PC-9 (cell line): ENCODE results near the gene CALD1. TPM values are rescaled to one million over a fixed set of nuclear protein-coding genes. Genes with fewer than 3 reads are reported as not detected.

Experiments used
- BruUV-seq: library from RNA; stranded (reverse); fragments of 400-500 nt; replicated peaks from 2 replicates; lab custom pipeline; 2021; lab: Mats Ljungman, UMichigan
- CTCF ChIA-PET: fragments of 300-600 bp; sonication (Branson Sonifier 250); formaldehyde crosslinking; loops from one replicate; lab custom pipeline; 2022; ENCODE audit warnings: antibody characterized with exemption; lab: Charles Lee
- POLR2A ChIA-PET: fragments of 300-600 bp; sonication (Branson Sonifier 250); formaldehyde crosslinking; loops from one replicate; lab custom pipeline; 2022; ENCODE audit warnings: antibody characterized with exemption; ENCODE audit not compliant: unreplicated experiment; lab: Charles Lee
- DNase-seq, 2 experiments: peaks; one replicate each; pipeline versions ENCODE4 v3.0.0 to v3.0.0-alpha.2; 2015 to 2022; ENCODE audit warnings: mixed read lengths in 1 of 2
- H2AFZ ChIP-seq: fragments of 200-600 bp; sonication (generic); 2 replicates; pipeline ENCODE4 v1.8.1; 2017; ENCODE audit warnings: antibody characterized with exemption
- H3F3A ChIP-seq: fragments of 200-600 bp; sonication (generic); 2 replicates; pipeline ENCODE4 v1.8.1; 2017; ENCODE audit warnings: antibody characterized with exemption, mild to moderate bottlenecking, low read depth; ENCODE audit not compliant: insufficient read depth
- H3K27ac ChIP-seq: fragments of 200-600 bp; sonication (generic); 2 replicates; pipeline ENCODE4 v1.6.1; 2016; ENCODE audit warnings: mixed run types
- H3K27me3 ChIP-seq: fragments of 200-600 bp; sonication (generic); 2 replicates; pipeline ENCODE4 v1.6.1; 2016; ENCODE audit warnings: low read depth, mixed run types; ENCODE audit not compliant: insufficient read depth
- H3K36me3 ChIP-seq: fragments of 200-600 bp; sonication (generic); 2 replicates; pipeline ENCODE4 v1.6.1; 2016; ENCODE audit warnings: low read depth, mixed run types
- H3K4me1 ChIP-seq: fragments of 200-600 bp; sonication (generic); replicated peaks from 2 replicates; pipeline ENCODE4 v1.6.1; 2016; ENCODE audit warnings: mixed run types; ENCODE audit not compliant: insufficient read depth
- H3K4me2 ChIP-seq: fragments of 200-600 bp; sonication (generic); 2 replicates; pipeline ENCODE4 v1.6.1; 2017; ENCODE audit warnings: mixed run types
- H3K4me3 ChIP-seq: fragments of 200-600 bp; sonication (generic); 2 replicates; pipeline ENCODE4 v1.6.1; 2016; ENCODE audit warnings: mixed run types
- H3K79me2 ChIP-seq: fragments of 200-600 bp; sonication (generic); 2 replicates; pipeline ENCODE4 v1.6.1; 2017; ENCODE audit warnings: low read depth, mixed run types
- H3K9me2 ChIP-seq: fragments of 200-600 bp; sonication (generic); 2 replicates; pipeline ENCODE4 v1.8.1; 2017; ENCODE audit warnings: mild to moderate bottlenecking; ENCODE audit not compliant: insufficient read depth
- H3K9me3 ChIP-seq: fragments of 200-600 bp; sonication (generic); 2 replicates; pipeline ENCODE4 v1.8.1; 2016; ENCODE audit warnings: low read depth; ENCODE audit not compliant: insufficient read depth
- H4K20me1 ChIP-seq: fragments of 200-600 bp; sonication (generic); 2 replicates; pipeline ENCODE4 v1.8.1; 2017; ENCODE audit not compliant: insufficient read depth
- EZH2 ChIP-seq: fragments of 200-600 bp; sonication (generic); IDR thresholded peaks from 2 replicates; pipeline ENCODE4 v1.8.0; 2017; ENCODE audit warnings: antibody characterized with exemption, low read depth
- intact Hi-C: fragments of 100-400 bp; cut with micrococcal nuclease; formaldehyde crosslinking; loops from one replicate; pipeline ENCODE4 v1.10.0; 2022; ENCODE audit not compliant: unreplicated experiment
- total RNA-seq: library from RNA; stranded (reverse); gene quantifications from 2 replicates; pipeline ENCODE4 v1.2.3, GENCODE V29; 2021
- TF ChIP-seq, protein P1 (sequence below): fragments of 200-600 bp; sonication (generic); conservative IDR thresholded peaks from 2 replicates; pipeline ENCODE4 v1.6.1; 2017; ENCODE audit warnings: mixed run types, antibody characterized with exemption, mild to moderate bottlenecking, moderate library complexity

Gene CALD1
- total RNA-seq, 1 experiment from 2014 or later: 84.4 TPM

DNA sequence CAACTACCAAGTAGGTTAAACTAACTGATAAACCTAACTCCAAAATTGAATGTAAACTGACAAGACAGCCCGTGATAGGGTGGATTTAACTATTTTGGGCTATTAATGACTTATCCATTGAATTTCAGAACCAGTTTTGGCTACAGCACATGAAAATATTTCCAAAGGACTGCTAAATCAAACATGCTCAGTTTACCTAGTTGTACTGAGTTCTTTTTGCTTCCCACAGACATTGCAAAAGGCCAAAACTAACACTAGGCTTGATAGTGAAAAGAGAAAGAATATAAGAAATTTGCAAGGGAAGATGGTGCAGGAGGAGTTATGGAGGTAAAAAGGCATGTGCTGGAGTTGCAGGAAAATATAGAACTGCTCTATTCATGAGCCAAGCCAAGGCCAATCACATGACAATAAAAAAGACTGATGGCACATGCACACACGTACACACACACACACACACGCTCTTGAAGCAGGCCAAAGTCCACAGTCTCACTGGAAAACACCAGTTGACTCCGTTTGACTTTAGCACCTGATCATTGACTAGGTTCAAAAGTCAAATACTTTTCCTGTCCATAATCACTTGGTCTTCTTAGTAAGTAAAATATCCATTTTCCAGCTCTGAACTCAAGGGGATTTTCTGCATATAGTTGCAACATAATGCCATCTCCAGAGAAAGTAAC lies 130.9 kb downstream of the CALD1 start:
- ChIA-PET POLR2A (no interaction called here), CTCF (no interaction called here)
- Histone ChIP-seq H3K27me3 (no peaks in the 10 kb centered on the region), H3K4me2 (no peak overlapping the region), H3K36me3 (no peaks in the 10 kb centered on the region), H3K4me1 (no peaks in the 10 kb centered on the region; the same call in 1 of the 2 replicates), H4K20me1 (no peaks in the 10 kb centered on the region), H3K79me2 (no peaks in the 10 kb centered on the region), H3K9me2 (no peaks in the 10 kb centered on the region), H3K27ac (no peak overlapping the region), H3K9me3 (no peaks in the 10 kb centered on the region), H3K4me3 (no peak overlapping the region), H3F3A (no peaks in the 10 kb centered on the region), H2AFZ (no peak overlapping the region)
- no TSS peak for BruUV-seq
- intact Hi-C loops: no loop called here
- TF ChIP-seq EZH2: no peak
- TF ChIP-seq, protein P1, sequence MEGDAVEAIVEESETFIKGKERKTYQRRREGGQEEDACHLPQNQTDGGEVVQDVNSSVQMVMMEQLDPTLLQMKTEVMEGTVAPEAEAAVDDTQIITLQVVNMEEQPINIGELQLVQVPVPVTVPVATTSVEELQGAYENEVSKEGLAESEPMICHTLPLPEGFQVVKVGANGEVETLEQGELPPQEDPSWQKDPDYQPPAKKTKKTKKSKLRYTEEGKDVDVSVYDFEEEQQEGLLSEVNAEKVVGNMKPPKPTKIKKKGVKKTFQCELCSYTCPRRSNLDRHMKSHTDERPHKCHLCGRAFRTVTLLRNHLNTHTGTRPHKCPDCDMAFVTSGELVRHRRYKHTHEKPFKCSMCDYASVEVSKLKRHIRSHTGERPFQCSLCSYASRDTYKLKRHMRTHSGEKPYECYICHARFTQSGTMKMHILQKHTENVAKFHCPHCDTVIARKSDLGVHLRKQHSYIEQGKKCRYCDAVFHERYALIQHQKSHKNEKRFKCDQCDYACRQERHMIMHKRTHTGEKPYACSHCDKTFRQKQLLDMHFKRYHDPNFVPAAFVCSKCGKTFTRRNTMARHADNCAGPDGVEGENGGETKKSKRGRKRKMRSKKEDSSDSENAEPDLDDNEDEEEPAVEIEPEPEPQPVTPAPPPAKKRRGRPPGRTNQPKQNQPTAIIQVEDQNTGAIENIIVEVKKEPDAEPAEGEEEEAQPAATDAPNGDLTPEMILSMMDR: no peak
- DNase-seq: no peak

DNA sequence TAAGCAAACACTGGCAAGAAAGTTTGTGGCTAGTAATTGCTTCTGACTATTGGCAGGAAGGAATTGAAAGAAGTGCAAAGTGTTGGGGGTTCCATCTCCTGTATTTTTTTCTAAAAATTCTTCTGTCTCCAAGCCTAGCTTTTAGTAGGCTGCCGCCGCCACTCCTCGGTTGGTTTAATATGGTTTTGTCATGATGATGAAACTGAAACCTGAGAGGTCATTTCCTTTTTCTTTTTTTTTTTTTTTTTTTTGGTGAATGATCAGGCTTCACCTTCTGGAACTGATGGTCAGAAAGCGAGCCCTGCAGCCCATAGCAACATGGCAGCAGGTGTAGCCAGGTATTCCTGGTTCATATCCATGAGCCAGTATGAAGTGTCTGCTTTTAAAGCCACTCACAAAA lies 131.5 kb downstream of the CALD1 start:
- Histone ChIP-seq H3K27ac (no peak overlapping the region), H3K4me3 (no peak overlapping the region), H3K27me3 (no peaks in the 10 kb centered on the region), H3K4me1 (no peaks in the 10 kb centered on the region; the same call in 1 of the 2 replicates), H4K20me1 (no peaks in the 10 kb centered on the region), H3K9me2 (no peaks in the 10 kb centered on the region), H3K79me2 (no peaks in the 10 kb centered on the region), H3K36me3 (no peaks in the 10 kb centered on the region), H3F3A (no peaks in the 10 kb centered on the region), H3K9me3 (no peaks in the 10 kb centered on the region), H3K4me2 (no peak overlapping the region), H2AFZ (no peak overlapping the region)
- BruUV-seq: no TSS peak
- no peak for TF ChIP-seq EZH2
- TF ChIP-seq, protein P1: no peak
- intact Hi-C loops: no loop called here
- CTCF ChIA-PET: no interaction called here
- no peak for DNase-seq
- POLR2A ChIA-PET: interaction anchor here (0.6 kb wide), 1 partner anchor 40 kb away, joined by 3 read pairs; no protein-coding TSS in a partner anchor

DNA sequence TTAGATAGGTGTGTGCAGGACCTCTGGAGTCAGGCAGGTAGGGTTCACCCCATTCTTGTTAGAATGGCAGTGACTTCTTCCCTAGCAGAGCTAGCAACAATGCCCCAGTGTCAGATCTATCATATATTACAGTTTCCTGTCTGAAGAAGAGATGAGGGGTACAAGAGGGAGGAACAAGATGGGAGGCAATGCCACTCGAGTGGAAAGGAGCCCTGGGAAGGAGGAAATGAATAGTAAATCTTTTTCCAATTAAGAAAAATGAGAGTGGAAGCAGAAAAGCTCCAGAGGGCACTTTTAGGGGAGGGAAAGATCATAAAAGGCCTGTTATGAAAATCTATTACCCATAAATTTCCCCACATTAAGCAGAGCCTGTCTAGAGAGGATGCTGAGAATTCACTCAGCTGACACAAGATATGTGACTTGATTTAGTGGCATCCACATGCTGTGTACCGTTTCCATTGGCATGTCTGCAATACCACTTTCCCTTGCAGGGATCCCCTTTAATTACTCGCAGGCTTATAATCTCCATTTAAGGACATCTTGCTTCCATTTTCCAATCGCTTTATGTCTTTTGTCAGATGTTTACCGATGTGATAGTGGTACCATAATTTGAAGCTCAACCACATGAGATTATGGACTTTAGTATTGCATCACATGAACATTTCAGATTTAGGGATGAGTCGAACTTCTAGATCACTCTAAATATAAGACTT lies 136.9 kb downstream of the CALD1 start:
- H3K36me3 ChIP-seq: no peaks in the 10 kb centered on the region
- no peaks in the 10 kb centered on the region for H4K20me1 ChIP-seq
- ChIA-PET CTCF (no interaction called here), POLR2A (no interaction called here)
- H3F3A ChIP-seq: no peaks in the 10 kb centered on the region
- H3K9me2 ChIP-seq: no peaks in the 10 kb centered on the region
- intact Hi-C loops: no loop called here
- H3K9me3 ChIP-seq: no peaks in the 10 kb centered on the region
- H3K27me3 ChIP-seq: no peaks in the 10 kb centered on the region
- BruUV-seq: no TSS peak
- no peak overlapping the region for H3K4me3 ChIP-seq
- no peak for DNase-seq
- no peak overlapping the region for H3K4me2 ChIP-seq
- no peak overlapping the region for H2AFZ ChIP-seq
- H3K79me2 ChIP-seq: no peaks in the 10 kb centered on the region
- no peaks in the 10 kb centered on the region; the same call in 1 of the 2 replicates for H3K4me1 ChIP-seq
- TF ChIP-seq EZH2: no peak
- TF ChIP-seq, protein P1: no peak
- no peak overlapping the region for H3K27ac ChIP-seq
